ENCODE data around the gene LRMDA.
"Not testable (repeated sequence)": the region's sequence is repeated elsewhere in the genome, so short reads cannot be mapped to it uniquely, and the experiment has no call there.

LRMDA gene

GRCh38 chr10:76115471-76116155 lies 684.2 kb downstream of the LRMDA start:
- DNase-seq: no peak

- no peak for DNase-seq
Observed at GRCh38 chr10:76116523-76116922, 685.1 kb downstream of the LRMDA start.

- no peak for DNase-seq
Observed at GRCh38 chr10:76117949-76118348, 686.5 kb downstream of the LRMDA start.

- DNase-seq: no peak
Observed at GRCh38 chr10:76119036-76119435, 687.6 kb downstream of the LRMDA start.

GRCh38 chr10:76119515-76119914 lies 688.1 kb downstream of the LRMDA start:
- no peak for DNase-seq

GRCh38 chr10:76122056-76122455 lies 690.6 kb downstream of the LRMDA start:
- no peak for DNase-seq

- no peak for DNase-seq
Observed at GRCh38 chr10:76124280-76124679, 692.9 kb downstream of the LRMDA start.

GRCh38 chr10:76125900-76126299 lies 694.5 kb downstream of the LRMDA start:
- DNase-seq: no peak

- DNase-seq: no peak
Observed at GRCh38 chr10:76126607-76127527, 695.4 kb downstream of the LRMDA start.

GRCh38 chr10:76127984-76128589 lies 696.7 kb downstream of the LRMDA start:
- no peak for DNase-seq

- no peak for DNase-seq
Observed at GRCh38 chr10:76129213-76129612, 697.8 kb downstream of the LRMDA start.

GRCh38 chr10:76130892-76131291 lies 699.5 kb downstream of the LRMDA start:
- no peak for DNase-seq

GRCh38 chr10:76133597-76134255 lies 702.3 kb downstream of the LRMDA start:
- DNase-seq: no peak

GRCh38 chr10:76136961-76137360 lies 705.5 kb downstream of the LRMDA start:
- no peak for DNase-seq

GRCh38 chr10:76138286-76138685 lies 706.9 kb downstream of the LRMDA start:
- no peak for DNase-seq

- no peak for DNase-seq
Observed at GRCh38 chr10:76138906-76139305, 707.5 kb downstream of the LRMDA start.

GRCh38 chr10:76139431-76139830 lies 708.0 kb downstream of the LRMDA start:
- DNase-seq: no peak

GRCh38 chr10:76141376-76141775 lies 710.0 kb downstream of the LRMDA start:
- DNase-seq: no peak

- not testable (repeated sequence) for DNase-seq
Observed at GRCh38 chr10:76148217-76148616, 716.8 kb downstream of the LRMDA start.

GRCh38 chr10:76149182-76149581 lies 717.8 kb downstream of the LRMDA start:
- DNase-seq: no peak

- no peak for DNase-seq
Observed at GRCh38 chr10:76149602-76150138, 718.2 kb downstream of the LRMDA start.

GRCh38 chr10:76150139-76150875 lies 718.9 kb downstream of the LRMDA start:
- no peak for DNase-seq
